ENCODE data around the gene WDR20.

DNA sequence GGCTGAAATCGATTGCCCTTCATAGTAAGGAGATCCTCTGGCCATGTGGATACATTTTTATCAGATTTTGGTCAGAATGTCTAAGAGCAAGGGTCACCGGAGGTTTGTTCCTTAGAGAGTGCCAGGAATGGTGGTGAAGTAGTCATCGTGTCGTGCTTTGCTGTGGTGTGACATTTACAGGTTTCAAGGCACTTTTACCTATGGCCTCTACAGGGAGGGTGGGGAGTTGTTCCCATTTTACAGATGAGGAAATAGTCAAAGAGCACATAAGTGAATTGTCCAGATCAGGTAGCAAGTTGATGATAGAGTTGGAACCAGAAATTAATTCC is 57.2 kb downstream of the WDR20 start:
- TF ChIP-seq, protein P1, sequence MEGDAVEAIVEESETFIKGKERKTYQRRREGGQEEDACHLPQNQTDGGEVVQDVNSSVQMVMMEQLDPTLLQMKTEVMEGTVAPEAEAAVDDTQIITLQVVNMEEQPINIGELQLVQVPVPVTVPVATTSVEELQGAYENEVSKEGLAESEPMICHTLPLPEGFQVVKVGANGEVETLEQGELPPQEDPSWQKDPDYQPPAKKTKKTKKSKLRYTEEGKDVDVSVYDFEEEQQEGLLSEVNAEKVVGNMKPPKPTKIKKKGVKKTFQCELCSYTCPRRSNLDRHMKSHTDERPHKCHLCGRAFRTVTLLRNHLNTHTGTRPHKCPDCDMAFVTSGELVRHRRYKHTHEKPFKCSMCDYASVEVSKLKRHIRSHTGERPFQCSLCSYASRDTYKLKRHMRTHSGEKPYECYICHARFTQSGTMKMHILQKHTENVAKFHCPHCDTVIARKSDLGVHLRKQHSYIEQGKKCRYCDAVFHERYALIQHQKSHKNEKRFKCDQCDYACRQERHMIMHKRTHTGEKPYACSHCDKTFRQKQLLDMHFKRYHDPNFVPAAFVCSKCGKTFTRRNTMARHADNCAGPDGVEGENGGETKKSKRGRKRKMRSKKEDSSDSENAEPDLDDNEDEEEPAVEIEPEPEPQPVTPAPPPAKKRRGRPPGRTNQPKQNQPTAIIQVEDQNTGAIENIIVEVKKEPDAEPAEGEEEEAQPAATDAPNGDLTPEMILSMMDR (IDR thresholded peaks at IDR 0.05; ENCODE audit: insufficient read depth, low read length, poor library complexity, severe bottlenecking) = no peak
- TF ChIP-seq EZH2phosphoT487 (conservative IDR thresholded peaks at IDR 0.05; ENCODE audit: low read length) = no peak
